ENCODE measurements around the gene CALR3. TPM values are rescaled to one million over a fixed set of nuclear protein-coding genes. Genes with fewer than 3 reads are reported as not detected.

CALR3 gene
- total RNA-seq, 4 donors from 2014 or later: not detected

DNA sequence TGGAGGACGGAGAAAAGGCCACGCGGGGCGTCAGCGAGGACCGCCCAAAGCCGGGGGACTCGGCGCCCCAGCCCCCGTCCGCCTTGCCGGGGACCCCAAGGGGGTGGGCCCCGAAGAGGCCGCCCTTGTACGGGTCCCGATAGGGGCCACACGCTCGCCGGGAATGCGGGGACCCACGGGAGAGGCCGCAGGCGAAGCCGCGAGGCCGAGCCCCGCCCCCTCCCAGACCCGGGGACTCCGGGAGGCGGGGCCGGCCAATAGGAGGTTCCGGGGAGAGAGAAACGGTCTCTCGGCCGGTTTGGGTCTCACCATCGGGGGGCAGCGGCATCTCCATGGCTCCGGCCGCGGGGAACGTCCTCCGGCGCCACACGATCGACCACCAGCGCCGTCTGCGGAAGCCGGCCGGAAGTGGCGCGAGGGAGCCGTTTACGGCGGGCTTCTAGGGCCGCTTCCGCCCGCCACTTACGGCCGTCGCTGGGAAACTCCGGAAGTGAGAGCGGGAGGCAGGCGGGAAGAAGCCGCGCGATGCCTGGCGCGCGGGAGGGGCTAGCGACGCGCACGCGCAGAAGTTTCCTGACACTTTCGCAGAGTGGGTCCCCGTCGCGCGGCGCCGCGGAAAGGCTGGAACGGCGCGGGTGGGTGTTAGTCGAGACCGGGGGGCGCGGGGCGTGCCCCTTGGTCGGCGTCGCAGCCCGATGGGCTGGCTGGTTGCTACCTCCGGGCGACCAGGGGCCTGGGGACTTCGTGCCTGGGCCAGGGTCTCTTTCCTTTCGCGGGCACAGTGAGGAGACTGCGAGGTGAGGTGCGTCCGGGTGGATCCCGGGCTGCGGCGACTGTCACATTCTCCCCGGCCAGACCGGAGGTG lies 46.3 kb upstream of the CALR3 start, which contains the start of gene CHERP:
Gene CHERP, minus strand, starts transcription at position 393 of the 865 bp plus-strand sequence. Its CDS starts 59 bp downstream, at position 334.
- Histone ChIP-seq H3K4me1 (peaks cover 14 to 18% of the 10 kb centered on the region in 2 donors), H3K27me3 (no peaks in the 10 kb centered on the region), H3K36me3 (no peaks in the 10 kb centered on the region), H3K4me3 (peak within 1 kb of the TSS; percentile 88 to 98), H3K27ac (peak within 1 kb of the TSS; percentile 77 to 86), H3K9me3 (no peaks in the 10 kb centered on the region)
- TF ChIP-seq, protein P1, sequence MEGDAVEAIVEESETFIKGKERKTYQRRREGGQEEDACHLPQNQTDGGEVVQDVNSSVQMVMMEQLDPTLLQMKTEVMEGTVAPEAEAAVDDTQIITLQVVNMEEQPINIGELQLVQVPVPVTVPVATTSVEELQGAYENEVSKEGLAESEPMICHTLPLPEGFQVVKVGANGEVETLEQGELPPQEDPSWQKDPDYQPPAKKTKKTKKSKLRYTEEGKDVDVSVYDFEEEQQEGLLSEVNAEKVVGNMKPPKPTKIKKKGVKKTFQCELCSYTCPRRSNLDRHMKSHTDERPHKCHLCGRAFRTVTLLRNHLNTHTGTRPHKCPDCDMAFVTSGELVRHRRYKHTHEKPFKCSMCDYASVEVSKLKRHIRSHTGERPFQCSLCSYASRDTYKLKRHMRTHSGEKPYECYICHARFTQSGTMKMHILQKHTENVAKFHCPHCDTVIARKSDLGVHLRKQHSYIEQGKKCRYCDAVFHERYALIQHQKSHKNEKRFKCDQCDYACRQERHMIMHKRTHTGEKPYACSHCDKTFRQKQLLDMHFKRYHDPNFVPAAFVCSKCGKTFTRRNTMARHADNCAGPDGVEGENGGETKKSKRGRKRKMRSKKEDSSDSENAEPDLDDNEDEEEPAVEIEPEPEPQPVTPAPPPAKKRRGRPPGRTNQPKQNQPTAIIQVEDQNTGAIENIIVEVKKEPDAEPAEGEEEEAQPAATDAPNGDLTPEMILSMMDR (IDR thresholded peaks at IDR 0.05): peak in 2 of 4 experiments; percentile 19 to 34
- TF ChIP-seq POLR2A (IDR thresholded peaks at IDR 0.05): peak; percentile 67 to 85
- peak; percentile 91 to 95 for DNase-seq
- intact Hi-C loops (cut with DNase I; ENCODE audit: low total_unique reads): no loop called here

DNA sequence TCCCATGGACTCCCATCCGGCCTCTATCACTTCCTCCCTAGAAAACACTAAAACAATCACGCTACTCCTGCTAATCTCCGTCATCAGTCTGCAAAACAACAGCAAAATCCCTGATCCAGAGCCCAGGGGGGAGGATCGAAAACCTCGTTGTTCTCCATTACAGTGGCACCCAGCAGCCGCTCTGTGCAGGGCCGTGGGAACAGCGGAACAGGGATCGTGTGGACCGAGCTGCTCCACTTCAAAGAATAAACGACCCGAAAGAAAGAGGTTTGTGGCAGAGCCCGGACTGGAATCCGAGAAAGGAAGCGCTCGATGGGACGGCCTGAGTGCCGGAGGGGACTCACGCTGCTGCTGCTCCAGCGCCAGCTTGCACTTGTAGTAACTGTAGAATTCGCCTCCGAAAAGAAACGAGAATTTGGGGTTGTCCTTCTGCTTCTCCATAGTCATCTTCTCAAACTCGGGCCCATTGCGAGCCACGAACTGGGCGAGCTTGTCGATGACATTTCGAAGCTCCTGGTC lies 45.6 kb upstream of the CALR3 start:
- no peaks in the 10 kb centered on the region for H3K36me3 ChIP-seq
- H3K27ac ChIP-seq: peak overlapping the region; percentile 77 to 86
- no peak for DNase-seq
- peak overlapping the region; percentile 88 to 98 for H3K4me3 ChIP-seq
- intact Hi-C loops (cut with DNase I; ENCODE audit: low total_unique reads): no loop called here
- H3K27me3 ChIP-seq: no peaks in the 10 kb centered on the region
- peaks cover 14 to 18% of the 10 kb centered on the region in 2 donors for H3K4me1 ChIP-seq
- no peak for TF ChIP-seq POLR2A (IDR thresholded peaks at IDR 0.05)
- TF ChIP-seq, protein P1 (IDR thresholded peaks at IDR 0.05): no peak
- no peaks in the 10 kb centered on the region for H3K9me3 ChIP-seq

DNA sequence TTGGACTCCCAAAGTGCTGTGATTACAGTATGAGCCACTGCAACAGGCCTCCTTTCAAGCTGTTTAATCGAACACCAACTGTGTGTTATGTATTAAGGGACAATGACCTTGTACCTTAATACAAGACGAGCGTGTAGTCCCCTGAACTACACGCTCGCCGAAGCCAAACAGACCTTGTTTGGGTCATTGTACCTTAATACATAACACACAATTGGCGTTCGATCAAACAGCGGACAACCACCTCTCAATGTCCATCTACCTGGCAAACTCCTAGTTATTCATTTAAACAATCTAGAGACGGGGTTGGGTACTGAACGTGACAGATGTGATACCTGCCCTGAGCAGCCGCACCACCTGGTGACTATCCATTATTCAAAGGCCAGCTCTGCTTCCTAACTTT lies 45.0 kb upstream of the CALR3 start:
- no peak for DNase-seq
- Histone ChIP-seq H3K4me1 (peaks cover 14 to 18% of the 10 kb centered on the region in 2 donors), H3K4me3 (peak overlapping the region; percentile 88 to 98), H3K9me3 (no peaks in the 10 kb centered on the region), H3K36me3 (no peaks in the 10 kb centered on the region), H3K27ac (peak overlapping the region in 1 of 2 donors; percentile 77), H3K27me3 (no peaks in the 10 kb centered on the region)
- TF ChIP-seq, protein P1 (IDR thresholded peaks at IDR 0.05): no peak
- no peak for TF ChIP-seq POLR2A (IDR thresholded peaks at IDR 0.05)
- intact Hi-C loops (cut with DNase I; ENCODE audit: low total_unique reads): no loop called here

DNA sequence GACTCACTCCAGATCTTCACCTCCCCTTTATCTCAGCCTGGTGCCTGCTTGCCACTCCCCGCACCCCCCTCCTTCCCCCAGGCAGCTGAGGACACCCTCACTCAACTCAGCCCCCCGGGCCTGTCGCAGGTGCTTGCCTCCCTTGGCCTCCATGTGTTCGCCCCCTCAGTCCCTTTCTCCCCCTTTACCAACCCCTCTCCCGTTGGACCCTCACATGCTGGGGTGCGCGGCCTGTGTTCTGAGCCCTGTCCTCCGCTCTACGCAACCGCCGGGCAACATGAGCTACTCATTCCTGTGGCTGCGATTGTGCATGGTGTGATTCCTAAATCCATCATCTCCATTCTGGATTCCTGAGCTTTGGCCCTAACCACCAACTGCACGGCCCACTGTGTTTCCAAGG lies 41.1 kb upstream of the CALR3 start:
- intact Hi-C loops (cut with DNase I; ENCODE audit: low total_unique reads): no loop called here
- H3K36me3 ChIP-seq: no peaks in the 10 kb centered on the region

More for the DNA sequence above, 41.1 kb upstream of the CALR3 start:
- H3K27me3 ChIP-seq: no peaks in the 10 kb centered on the region
- TF ChIP-seq POLR2A (IDR thresholded peaks at IDR 0.05): no peak
- TF ChIP-seq, protein P1 (IDR thresholded peaks at IDR 0.05): no peak
- H3K9me3 ChIP-seq: no peaks in the 10 kb centered on the region
- no peak for DNase-seq
- peaks cover 14 to 18% of the 10 kb centered on the region in 2 donors for H3K4me1 ChIP-seq
- no peak overlapping the region for H3K4me3 ChIP-seq
- H3K27ac ChIP-seq: no peak overlapping the region
